Stimulated activated CD8-positive, alpha-beta memory T cell treated with anti-CD3 and anti-CD28 coated beads, Interleukin-12 subunit alpha, Interleukin-12 subunit beta, amount 100 ng/mL, for 4 hours (primary cell): ENCODE measurements around the gene UGT1A4.

ENCODE experiments used
- DNase-seq: peaks from one replicate; pipeline ENCODE4 v3.0.0-alpha.2; 2020; ENCODE audit warnings: low read depth

Gene UGT1A4

DNA sequence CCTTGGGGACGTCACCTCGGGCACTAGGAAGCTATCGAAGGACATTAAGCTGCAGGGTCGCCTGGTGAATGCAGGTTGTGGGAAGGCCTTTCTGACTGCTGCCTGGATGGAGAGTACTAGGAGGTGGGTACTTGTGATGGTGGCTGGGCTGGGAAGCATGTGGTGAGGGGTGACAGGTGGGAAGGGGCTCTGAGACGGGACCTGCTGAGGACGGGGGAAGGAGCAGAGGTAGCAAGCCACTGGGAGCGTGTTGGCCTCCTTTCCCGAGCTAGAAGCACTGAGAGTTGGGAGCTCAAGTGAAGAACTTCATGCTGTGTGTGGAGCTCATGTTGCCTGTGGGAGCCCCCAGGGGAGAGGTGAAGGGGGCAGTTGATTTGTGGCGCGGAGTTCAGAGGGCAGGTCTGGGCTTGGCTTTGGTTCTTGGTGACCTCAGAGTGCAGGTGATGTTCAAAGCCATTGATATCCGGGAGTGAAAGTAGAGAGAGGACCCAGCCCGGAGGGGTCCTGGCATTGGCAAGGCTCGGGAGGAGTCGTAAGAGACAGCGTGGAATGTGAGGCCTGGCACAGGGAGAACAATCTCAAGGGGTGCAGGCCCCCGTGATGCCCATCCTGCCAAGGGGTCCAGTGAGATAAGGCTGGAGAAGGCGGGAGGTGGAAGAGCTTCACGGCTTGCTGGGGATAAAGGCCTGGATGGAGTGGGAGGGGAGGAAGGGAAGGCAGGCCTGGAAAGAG, 72.8 kb downstream of the UGT1A4 start:
- no peak for DNase-seq

DNA sequence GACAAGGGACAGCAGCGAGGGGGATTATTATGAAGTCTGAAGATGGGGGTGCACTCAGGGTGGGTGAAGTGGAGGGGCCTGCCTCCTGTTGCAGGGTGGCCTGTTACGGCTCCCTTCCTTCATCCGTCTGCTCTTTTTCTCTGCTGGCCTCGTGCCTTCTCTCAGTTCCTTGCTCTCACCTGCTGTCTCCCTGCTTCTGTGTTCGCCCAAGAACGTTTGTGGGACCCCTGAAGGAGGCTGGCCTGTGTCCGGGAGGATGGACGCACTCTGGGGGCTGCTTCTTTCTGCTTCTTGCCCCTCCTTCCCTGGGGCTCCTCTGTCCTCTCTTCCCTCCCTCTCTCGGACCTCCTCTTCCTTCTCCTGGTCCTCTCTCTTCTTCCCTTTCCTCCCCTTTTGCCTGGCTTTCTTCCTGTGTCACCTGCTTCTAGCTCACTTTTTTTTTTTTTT, 73.4 kb downstream of the UGT1A4 start:
- no peak for DNase-seq

DNA sequence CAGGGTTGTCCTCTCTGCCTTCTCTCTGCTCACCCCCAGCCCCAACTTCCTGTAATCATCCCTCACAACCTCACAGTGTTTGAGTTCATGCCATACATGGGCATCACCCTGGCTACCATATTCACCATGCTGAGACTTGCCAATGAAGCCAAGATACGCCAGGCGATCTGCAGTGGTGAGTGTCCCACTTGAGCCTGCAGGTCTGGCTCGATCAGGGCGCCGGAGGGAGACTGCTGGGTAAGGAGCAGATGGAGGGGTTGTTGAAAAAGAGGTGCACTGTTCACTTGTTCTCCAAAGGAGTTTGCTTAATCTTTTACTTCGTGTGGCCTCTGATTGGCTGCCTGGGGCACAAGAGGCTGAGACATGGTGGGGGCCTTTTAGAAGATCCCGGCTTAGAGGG, 74.2 kb downstream of the UGT1A4 start:
- DNase-seq, result no peak

DNA sequence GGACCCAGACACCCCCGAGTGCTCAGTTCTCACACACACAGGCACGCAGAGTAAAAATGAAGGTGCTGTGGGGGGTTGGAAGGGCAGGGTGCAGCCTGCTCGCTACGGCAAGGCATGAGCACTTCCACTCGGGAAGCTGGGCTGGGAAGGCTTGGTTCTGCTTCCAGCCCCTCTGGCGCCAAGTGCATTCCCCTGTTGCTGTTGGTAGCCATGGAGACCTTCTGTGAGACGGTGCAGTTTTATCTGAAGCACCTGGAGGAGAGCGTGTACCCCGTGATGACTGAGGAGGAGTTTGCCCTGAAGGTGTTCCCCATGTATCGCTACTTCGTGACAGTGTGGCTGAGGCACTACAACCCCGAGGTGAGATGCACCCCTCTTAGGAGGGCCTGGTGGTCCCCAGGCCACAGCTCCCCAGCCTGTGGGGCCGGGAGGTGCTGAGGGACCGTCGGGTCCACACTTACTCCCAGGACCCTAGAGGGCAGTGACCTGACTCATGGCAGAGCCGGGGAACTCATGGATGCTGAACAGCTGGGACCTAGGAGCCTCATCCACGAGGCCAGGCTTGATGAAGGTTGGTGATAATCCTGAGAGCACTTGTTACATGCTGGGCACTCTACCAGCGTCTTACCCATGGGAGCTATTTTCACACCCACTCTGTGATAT, 75.1 kb downstream of the UGT1A4 start:
- DNase-seq, result no peak

DNA sequence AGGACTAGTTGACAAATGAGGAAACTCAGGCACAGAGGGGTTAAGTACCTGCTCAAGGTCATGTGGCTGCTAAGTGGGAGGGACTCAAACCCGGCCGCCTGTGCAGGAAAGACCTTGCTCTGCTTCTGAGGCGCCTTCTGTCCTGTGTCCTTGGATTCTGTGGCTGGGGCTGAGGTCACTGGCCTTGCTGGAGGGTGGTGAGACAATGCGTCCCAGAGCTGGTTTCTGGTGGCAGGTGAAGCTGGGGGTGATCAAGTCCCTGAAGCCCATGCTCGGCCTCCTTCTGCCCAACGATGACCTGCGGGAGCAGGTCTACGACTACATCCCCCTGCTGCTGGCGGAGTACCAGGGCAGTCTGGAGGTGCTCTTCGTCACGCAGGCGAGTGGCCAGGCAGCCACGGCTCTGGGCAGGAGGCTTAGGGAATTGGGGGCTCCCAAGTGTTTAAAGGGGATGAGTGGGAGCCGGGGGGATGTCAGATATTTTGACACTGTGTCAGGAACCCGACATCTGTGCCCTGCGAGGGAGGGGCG, 75.7 kb downstream of the UGT1A4 start:
- DNase-seq, result no peak

DNA sequence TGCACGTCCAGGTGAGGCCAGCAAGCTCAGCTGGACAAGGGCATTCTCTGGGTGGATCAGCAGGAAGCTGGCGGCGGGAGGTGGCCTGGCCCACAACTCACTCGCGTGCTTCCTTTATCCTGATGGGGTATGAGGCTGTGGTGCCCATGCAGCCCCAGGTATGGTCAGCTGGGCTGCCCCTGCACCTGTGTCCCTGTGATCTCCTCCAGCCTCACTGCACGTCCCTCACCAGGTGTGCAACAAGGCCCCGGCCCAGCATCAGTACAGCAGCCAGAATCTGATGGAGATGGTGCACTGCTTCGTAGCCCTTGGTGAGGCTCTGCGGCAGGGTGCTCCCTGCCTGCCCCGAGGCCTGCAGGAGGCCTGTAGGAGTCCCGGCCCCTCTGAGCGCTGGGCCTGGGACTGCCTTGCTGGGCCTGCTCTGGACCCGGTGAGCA, 77.2 kb downstream of the UGT1A4 start:
- DNase-seq, result no peak

DNA sequence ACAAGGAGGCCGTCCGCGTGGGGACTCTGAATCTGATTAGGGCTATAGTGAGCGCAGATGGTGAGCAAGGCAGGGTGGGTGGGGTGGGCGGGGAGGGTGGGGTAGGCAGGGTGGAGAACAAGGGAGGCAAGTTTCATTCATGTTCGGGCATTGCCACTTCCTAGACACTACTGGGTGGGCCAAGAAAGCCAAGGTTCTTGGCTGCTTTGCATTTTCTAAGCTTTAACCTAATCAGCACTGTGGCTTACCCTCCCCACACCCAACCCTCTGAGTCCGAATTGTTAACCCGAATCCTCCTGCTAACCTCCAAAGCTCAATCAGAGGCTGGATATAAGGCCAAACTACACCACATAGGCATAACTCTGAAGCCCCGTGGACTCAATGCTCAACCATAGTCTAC, 77.7 kb downstream of the UGT1A4 start:
- DNase-seq, result no peak

DNA sequence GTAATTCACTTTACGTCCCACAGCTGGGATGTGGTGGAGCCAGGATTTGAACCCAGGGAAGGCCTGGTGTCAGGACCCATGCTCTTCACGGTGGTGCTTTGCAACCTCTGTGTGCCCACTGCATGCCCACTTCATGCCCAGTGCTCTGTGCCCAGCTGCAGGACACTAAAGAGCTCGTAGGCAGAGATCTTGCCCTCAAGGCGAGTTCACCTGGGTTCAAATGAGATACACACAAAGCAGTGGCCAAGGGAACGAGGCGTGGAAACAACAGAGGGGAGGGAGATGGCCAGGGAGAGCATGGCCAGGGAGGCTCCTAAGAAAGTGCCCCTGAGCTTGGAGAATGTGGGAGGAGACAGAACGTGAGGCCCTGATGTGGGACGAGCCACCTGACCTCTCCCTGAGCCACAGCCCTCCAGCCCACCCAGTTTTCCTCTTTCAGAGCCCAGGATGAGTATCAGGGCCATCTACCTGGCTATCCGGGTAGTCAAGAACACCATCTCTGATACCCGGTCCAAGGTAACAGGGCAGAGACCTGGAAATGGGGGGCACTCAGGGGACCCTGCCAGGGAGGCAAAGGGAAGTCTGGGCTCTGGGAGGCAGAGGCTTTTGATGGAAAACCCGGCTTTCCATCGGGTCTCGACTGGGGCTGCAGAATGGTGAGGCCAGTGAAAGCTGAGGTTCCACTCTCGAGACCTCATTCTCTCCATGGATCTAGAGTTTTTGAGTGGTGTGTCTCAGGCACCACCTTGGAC, 80.0 kb downstream of the UGT1A4 start:
- no peak for DNase-seq

DNA sequence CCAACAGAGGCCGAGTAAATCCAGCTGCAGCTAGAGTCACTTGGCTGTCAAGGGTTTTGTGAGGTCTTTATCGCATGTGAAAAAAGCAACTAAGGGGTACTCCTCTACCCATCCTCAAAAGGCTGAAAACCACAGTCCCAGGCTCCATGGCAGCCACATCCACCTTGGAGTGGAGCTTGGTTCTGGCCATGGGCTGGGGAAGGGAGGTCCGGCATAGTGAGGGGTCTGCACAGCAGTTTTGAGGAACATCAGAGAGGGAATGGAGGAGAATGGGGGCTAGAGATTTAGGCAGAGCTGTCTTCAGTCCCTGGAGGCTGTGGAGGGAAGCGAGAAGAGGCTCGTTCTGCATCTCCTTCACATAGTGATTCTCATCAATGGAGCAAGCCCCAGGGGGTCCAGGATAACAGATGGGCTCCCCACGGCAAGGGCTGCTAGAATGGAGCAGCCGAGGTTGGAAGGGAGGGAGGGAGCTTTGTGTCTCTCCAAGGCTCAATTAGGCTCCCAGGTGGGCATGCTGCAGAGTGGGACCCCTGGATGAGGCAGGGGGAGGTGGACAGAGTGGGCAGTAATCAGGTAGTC, 80.6 kb downstream of the UGT1A4 start:
- no peak for DNase-seq

DNA sequence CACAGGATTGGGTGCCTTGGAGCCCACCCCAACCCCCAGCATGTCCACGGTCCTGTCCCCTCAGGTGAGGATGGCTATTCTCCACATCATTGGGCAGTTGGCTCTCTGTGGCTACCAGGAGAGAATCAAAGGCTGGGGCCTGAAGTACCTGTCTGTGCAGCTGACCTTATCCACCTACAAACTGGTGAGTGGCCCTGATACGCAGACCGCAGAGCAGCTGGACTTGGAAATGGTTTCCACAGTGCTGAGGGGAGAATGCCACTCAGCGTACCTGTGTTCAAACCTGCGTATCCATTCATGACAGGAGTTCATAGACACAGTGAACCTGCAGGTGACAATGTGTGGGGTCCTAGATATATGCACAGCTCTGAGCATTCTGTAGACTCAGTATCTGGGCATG, 81.2 kb downstream of the UGT1A4 start:
- no peak for DNase-seq

DNA sequence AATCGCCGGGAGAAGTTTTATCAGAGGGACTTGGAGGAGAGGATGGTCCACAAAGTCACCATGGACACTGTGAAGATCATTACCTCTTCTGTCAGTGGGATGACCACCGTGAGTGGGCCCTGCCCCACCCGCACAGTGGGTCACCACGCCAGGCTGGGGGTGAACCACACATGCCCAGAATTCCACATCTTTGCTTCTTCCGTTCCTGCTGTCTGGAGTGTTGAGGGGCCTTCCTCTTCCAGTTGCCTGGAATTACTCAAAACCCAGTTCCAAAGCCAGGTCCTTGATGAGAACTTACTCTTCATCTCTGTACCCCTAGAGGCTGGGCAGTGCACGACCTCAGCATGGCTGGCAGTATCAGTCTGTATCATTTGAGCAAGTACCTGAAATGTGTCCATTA, 81.7 kb downstream of the UGT1A4 start:
- DNase-seq, result no peak

DNA sequence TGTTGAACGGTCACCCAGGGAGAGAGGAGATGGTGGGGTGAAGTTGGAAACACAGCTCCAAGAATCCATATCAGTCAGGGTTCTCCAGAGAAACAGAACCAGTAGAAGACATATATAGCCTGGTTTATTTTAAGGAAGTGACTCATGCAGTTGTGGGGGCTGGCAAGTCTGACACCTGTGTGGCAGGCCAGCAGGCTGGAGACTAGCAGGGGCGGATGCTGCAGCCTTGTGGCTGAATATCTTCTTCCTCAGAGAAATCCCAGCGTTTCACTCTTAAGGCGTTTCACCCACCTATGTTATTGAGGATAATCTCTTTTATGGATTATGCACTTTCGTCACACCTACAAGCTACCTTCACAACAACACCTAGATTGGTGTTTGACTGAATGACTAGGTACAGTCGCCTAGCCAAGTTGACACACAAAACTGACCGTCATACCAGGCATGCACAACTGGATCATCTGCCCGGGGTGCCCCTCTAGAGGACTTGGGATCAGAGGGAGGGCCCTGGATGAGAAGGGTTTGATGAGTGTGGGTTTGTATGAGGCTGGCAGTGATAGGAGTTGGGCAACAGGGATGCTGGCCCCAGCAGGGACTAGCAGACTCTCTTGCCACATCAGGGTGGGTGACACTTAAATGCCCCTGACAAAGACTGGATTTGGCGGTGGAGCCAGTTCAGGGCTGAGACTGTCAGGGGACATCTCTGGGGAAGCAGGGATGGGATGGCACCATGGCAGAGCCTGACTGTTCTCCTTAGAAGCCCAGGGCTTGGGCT, 83.0 kb downstream of the UGT1A4 start:
- DNase-seq, result no peak

DNA sequence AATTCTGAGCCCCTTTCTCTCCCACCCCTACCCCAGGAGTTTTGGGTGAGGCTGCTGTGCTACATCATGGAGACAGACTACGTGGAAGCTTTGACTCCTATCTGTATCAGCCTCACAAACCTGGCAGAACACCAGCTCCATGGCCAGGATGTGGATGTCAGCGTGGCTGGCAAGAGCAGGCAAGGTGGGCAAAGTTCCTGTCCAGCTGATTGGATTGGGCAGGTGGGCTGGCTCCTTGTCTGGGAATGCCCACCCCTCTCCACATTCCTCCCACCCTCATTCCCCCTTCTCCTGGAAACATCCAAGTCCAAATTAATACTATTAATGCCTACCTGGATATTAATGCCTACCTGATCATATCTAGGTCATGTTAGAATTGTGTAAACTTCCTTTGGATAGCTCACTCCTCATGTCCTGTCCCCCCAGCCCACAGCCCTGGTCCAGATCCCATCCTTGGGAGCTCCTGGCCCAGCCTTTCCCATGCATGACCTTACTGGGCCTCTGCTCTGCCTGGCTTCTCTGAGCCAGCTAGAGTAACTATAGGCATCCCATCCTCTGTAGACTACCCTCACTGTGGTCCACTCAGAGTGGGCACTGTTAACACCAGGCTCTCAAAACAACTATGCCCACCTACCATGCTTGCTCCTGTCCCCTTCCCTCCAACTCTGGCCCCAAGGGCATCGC, 83.7 kb downstream of the UGT1A4 start:
- no peak for DNase-seq

DNA sequence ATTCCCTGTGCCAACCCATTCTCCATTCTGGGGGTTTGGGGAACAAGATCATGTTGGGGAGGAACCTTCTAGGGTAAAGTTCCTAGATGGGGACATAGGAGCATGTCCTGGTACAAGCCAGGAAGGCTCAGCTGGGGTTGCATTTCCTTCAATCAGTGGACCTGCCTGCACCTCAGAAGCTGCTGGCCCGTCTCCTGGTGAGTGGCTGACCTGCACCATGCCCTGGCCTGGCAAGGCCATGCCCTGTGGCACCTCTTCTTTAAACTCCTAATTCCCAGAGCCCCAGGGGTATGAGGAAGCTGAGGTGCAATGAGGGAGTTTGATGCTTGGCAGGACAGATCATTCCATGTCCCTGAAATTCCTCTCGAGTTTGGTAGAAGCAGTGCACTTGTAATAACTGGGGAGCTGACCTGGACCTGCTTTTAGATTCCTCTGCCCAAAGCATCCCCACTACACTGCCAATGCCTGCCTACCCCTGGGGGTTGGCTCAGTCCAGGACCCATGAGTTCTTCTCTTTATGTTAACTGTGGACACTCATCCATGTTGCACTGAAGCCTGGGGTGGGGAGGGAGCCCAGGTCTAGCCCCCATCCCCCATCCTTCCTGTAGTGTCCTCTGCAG, 84.9 kb downstream of the UGT1A4 start:
- no peak for DNase-seq

DNA sequence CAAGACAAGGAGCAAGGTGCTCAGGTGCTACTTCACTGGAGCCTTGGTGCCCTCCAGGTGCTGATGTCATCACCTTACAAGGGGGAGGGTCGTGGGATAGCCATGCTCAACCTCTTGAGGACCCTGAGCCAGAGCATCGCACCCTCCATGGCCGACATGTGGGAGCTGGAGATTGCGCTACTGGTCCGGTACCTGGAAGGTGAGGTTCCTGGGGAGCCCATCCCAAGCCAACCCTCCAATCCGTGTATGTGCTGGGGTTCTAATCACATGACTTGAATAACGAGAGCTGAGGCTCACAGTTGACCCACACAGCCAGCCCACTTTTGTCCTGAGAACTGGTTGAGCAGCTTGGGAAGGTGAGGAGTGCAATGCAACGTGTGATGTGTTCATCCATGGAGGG, 85.5 kb downstream of the UGT1A4 start:
- no peak for DNase-seq

DNA sequence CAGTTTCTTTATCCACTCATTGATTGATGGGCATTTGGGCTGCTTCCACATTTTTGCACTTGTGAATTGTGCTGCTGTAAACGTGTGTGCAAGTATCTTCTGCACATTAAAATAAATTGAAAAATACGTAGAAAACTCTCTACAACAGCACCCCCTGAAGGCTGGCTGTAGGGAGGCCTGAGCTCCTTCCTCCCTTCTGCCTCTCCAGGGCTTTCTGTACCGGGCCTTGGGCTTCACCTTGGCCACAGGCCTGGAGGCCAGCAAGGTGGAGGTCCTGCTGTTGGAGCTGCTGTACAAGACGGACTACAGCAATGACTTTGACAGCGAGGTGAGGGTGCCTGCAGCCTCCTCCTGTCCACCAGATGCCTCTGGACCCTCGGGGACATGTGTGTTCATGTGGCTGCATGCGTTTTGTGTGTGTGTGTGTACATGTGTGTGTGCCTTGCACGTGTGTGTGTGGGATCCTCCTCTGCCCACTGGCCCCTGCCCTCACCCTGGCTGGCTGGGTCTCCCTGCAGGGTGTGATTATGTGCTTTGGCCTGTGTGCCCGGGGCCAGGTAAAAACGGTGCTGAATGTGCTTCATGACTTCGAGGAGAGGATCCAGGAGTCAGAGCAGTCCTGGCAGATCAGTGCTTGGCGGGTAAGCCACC, 88.8 kb downstream of the UGT1A4 start:
- no peak for DNase-seq

DNA sequence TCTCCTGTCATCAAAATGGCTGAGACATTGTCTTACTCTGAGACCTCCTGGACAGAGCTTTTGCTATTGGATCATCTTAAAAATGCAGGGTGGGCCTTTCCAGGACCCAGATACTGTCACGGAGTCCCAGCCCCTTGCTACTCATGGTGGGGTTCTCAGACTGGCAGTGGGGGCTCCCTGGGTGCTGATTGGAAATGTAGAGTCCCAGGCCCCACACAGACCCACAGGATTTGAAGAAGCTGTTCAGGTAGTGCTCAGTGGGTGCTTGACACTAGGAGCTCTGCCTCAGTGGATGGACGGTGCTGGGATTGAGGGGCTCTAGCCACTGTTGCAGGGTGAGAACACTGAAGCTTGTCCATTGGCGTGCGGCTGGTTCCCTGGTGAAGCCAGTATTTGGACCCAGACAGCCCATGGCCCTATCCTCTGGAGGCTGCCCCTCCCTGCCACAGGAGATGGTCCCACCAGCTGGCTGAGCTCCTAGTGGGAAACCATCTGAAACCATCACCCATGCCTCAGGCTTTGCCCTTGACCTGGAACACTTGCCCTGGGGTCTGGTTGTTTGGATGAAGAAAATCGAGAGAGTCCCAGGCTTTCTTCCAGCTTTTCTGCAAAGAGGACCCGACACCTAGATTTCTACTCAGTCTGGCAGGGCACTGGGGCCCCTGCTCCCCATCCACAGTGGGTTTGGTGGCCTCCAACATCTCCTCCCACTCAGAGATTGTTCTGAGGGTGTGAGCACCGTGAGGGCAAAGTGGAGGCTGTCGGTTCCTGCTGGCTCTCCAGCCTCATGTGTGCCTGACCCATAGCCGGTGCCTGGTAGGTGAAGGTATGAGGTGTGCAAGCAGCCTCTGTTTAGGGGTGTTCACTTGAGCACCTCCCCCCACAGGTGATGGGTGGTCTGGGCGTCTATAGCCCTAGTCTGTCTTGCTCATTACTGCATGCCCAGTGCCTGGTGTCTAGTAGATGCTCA, 89.7 kb downstream of the UGT1A4 start:
- no peak for DNase-seq

DNA sequence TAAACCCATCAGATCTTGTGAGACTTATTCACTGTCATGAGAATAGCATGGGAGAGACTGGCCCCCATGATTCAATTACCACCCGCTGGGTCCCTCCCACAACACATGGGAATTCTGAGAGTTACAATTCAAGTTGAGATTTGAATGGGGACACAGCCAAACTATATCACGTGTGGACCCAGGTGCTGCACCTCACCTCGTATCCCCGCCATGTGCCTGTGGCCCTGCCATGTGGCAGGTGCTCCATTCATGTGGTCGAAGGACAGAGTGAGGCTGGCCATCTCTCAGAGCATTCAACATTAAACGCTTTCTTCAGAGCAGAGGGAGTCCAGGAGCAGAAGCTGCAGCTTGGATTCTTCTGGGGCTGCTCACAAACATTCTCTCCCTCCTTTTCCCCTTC, 91.8 kb downstream of the UGT1A4 start:
- DNase-seq, result no peak

DNA sequence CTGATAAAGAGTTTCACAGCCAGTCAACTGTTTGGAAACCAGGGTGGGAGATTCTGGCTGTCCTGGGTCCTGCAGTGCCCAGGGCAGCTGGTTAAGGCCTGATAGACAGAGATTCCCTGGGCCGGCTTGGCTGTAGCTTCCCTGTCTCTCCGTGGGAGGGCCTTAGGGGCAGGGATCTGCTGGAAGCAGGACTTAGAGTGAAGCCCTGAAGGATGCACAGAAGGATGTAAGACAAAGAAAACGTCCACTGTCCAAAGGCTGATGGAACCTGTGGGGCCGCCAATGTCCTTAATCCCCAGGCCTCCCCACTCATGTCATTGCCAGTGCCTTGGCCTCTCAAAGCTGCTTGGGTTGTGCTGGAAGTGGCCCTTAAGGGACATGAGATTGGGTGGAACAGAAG, 92.6 kb downstream of the UGT1A4 start:
- no peak for DNase-seq
